ENCODE results near the gene TAS1R1. TPM values are rescaled to one million over a fixed set of nuclear protein-coding genes. Genes with fewer than 3 reads are reported as not detected.

TAS1R1 gene
- total and polyA plus RNA-seq, 9 of the 15 experiments (the other 6 are each of a cell fraction or from before 2014, with no cell fraction given) = 0.06 TPM; not detected in 8

DNA sequence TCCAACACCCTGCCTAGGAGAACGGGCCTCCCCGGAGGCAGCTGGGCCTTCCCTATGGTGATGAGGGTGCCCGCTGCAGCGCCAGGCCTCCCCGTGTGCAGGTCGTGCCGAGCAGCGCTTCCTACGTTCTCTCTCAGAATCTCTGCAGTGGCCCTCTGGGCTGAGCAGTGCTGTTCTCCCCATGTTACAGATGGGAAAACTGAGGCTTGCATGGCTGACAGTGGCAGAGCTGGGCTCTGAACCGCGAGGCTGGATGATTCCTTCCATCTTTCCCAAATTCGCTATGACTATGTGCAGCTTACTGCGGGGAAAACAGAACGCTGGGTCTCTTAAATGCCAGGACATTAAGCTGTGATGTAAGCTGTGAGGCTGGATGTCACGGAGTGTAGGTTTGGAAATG, 38.7 kb downstream of the TAS1R1 start:
- no peaks in the 10 kb centered on the region for H3K9me3 ChIP-seq (replicated peaks; ENCODE audit: control insufficient read depth, insufficient read depth, low read depth, low read length)
- TF ChIP-seq POLR2AphosphoS5 (IDR thresholded peaks at IDR 0.05; ENCODE audit: control insufficient read depth, insufficient read depth, low read depth, low read length) (0 out of 2 replicates have a peak, but pooled peaks have one; percentile 11), TEAD4 (IDR thresholded peaks at IDR 0.05; ENCODE audit: low read length) (no peak), TEAD4 (CRISPR knock-in tag; IDR thresholded peaks at IDR 0.05; ENCODE audit: borderline replicate concordance) (no peak), RBM34 (IDR thresholded peaks at IDR 0.05; ENCODE audit: borderline replicate concordance, insufficient read depth, low read length) (no peak), ADNP (tag; IDR thresholded peaks at IDR 0.05) (peak; percentile 13), BCOR (IDR thresholded peaks at IDR 0.05) (peak; percentile 82), ZFX (CRISPR knock-in tag; IDR thresholded peaks at IDR 0.05) (peak; percentile 0; the same call in 1 of the 2 replicates), HDAC2 (IDR thresholded peaks at IDR 0.05) (0 out of 2 replicates have a peak, but pooled peaks have one; percentile 29)
- TF ChIP-seq, protein P1, sequence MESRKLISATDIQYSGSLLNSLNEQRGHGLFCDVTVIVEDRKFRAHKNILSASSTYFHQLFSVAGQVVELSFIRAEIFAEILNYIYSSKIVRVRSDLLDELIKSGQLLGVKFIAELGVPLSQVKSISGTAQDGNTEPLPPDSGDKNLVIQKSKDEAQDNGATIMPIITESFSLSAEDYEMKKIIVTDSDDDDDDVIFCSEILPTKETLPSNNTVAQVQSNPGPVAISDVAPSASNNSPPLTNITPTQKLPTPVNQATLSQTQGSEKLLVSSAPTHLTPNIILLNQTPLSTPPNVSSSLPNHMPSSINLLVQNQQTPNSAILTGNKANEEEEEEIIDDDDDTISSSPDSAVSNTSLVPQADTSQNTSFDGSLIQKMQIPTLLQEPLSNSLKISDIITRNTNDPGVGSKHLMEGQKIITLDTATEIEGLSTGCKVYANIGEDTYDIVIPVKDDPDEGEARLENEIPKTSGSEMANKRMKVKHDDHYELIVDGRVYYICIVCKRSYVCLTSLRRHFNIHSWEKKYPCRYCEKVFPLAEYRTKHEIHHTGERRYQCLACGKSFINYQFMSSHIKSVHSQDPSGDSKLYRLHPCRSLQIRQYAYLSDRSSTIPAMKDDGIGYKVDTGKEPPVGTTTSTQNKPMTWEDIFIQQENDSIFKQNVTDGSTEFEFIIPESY (CRISPR knock-in tag; IDR thresholded peaks at IDR 0.05) = peak; percentile 56; the same call in 1 of the 2 replicates
- TF ChIP-seq, protein P2, sequence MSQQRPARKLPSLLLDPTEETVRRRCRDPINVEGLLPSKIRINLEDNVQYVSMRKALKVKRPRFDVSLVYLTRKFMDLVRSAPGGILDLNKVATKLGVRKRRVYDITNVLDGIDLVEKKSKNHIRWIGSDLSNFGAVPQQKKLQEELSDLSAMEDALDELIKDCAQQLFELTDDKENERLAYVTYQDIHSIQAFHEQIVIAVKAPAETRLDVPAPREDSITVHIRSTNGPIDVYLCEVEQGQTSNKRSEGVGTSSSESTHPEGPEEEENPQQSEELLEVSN (IDR thresholded peaks at IDR 0.05; ENCODE audit: borderline replicate concordance in 1 of 2, extremely low read depth in 1 of 2, insufficient read depth in 1 of 2, insufficient read length in 1 of 2, low read depth in 1 of 2, low read length in 1 of 2, poor library complexity in 1 of 2, severe bottlenecking in 1 of 2) = no peak

More for the DNA sequence above, 38.7 kb downstream of the TAS1R1 start:
- intact Hi-C loops (cut with micrococcal nuclease) (no loop called here), in situ Hi-C loops (cut with MboI) (no loop called here)
- Histone ChIP-seq H3K9ac (ENCODE audit: insufficient read depth in 1 of 2, low read depth in 2 of 2, low read length in 2 of 2) (no peak overlapping the region), H3K79me2 (ENCODE audit: control insufficient read depth, insufficient read depth, low read length) (peaks cover 40% of the 10 kb centered on the region), H3K4me2 (ENCODE audit: insufficient read depth, low read length) (no peak overlapping the region), H3K4me1 (replicated peaks in 1 of 2; ENCODE audit: control insufficient read depth in 2 of 2, insufficient read depth in 2 of 2, low read length in 2 of 2) (peaks cover 6 to 34% of the 10 kb centered on the region in 2 experiments; a peak in 3 of 5 replicates), H2AFZ (ENCODE audit: low read depth, low read length) (no peak overlapping the region), H3K27me3 (ENCODE audit: control insufficient read depth in 2 of 2, insufficient read depth in 2 of 2, low read length in 2 of 2) (no peaks in the 10 kb centered on the region), H4K20me1 (replicated peaks; ENCODE audit: control insufficient read depth, insufficient read depth, low read length) (peaks cover 41% of the 10 kb centered on the region), H3K36me3 (ENCODE audit: control insufficient read depth, insufficient read depth, low read length) (peaks cover 98% of the 10 kb centered on the region), H3K27ac (ENCODE audit: extremely low read depth, low read depth, low read length) (no peak overlapping the region), H3K4me3 (no peak overlapping the region), H3K9me1 (ENCODE audit: control insufficient read depth, insufficient read depth, low read length) (peaks cover 14% of the 10 kb centered on the region)
- WGBS (ENCODE audit: insufficient coverage, low coverage, missing lambda C conversion rate) = 94% methylated on average over 15 of the region's 15 CpGs
- FAIRE-seq (no peak), DNase-seq (ENCODE audit: extremely low read depth in 1 of 4, low spot score in 3 of 4) (no peak), ATAC-seq (no peak)
- BruUV-seq (replicated peaks) = no TSS peak
- POLR2A ChIA-PET = interaction anchor here (1.5 to 4.2 kb wide), 4 partner anchors 9 to 13 kb away, joined by 5 to 59 read pairs (median 18); partner anchors contain the start of genes KLHL21 and ZBTB48
- CTCF ChIA-PET (ENCODE audit: low intra/inter-chr PET ratio) = no interaction called here
